Stimulated activated CD4-positive, alpha-beta T cell treated with anti-CD3 and anti-CD28 coated beads, Interleukin-4, amount 100 ng/mL, for 4 hours (primary cell): ENCODE measurements around the gene CCDC187.

Experiments
- DNase-seq, 2 experiments: peaks; one replicate each; pipeline ENCODE4 v3.0.0-alpha.2; 2020

The CCDC187 gene

DNA sequence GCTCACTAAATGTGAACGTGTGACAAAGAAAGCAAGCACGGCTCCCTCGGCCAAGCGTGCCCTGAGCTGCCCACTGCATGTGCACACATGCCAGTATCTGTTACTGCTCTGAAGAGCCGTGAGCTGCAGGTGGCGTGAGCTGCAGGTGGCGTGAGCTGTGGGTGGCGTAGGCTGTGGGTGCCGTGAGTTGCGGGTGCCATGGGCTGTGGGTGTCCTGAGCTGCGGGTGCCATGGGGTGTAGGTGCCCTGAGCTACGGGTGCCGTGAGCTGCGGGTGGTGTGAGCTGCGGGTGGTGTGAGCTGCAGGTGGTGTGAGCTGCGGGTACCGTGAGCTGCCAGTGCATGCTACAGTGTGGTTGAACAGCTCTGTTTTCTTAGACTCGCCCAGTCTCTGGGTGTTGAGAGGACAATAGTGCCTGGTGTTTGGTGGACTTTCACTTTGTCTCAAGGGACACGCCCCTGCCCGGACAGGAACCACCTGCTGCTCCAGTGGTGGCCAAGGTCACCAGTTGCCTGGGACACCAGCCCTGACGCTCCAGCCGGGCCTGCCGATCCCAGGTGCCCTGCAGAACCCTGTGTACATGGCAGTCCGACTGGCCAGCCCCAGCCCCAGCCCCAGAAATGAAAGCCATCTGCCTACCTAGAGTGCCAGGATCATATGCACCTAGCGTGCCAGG lies 6.7 kb downstream of the CCDC187 start:
- no peak for DNase-seq

- no peak for DNase-seq
Measured at GRCh38 chr9:136296434-136297015, 7.4 kb downstream of the CCDC187 start.

GRCh38 chr9:136295542-136296433 lies 8.1 kb downstream of the CCDC187 start:
- no peak for DNase-seq

GRCh38 chr9:136295055-136295454 lies 8.8 kb downstream of the CCDC187 start:
- no peak for DNase-seq

DNA sequence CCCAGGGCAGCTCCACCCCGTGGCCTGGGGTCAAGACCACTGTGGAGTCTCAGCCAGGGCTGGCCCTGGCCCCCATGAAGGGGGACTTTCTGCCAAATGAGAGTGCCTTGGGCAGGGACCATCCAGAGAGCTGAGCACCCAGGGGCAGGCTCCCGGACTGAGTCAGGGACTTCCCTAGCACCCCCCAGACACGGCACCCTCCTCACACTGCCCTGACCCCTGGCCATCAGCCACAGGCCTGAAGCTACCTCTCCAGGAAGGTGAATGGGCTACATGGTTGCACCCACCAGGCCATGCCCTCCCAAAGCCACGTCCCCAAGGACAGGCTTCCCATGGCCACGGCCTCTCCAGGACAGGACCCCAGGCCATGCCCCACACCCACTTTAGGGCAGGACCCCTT lies 9.5 kb downstream of the CCDC187 start:
- DNase-seq, result no peak

- DNase-seq, result no peak
Measured at GRCh38 chr9:136293476-136294077, 10.3 kb downstream of the CCDC187 start.

DNA sequence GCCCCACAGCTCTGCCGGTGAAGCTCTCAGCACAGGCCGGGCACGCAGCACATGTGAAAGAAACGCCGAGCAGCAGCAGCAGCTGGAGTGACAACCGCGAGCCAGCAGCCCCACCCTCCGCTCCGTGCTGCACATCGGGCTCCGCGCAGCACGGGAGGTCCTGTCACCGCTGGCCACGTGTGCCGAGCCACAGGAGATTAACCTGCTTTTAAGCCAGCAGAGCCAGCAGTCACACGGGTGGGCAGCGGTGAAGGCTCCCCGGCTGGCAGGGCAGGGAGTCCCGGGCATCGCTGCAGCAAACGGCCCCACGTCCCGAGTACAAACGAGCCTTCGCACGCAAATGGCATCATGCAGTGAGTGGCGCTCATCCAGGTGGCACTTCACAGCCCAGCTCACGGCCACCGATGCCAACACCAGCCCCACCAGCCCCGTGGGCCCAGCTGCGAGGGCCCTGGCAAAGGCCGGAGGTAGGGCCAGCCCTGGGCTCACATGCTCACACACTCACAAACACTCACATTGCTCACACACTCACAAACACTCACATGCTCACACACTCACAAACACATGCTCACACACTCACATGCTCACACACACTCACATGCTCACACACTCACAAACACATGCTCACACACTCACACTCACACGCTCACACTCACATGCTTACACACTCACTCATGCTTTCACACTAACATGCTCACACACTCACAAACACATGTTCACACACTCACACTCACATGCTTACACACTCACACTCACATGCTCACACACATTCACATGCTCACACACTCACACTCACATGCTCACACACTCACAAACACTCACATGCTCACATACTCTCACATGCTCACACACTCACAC lies 11.1 kb downstream of the CCDC187 start:
- DNase-seq, result no peak

DNA sequence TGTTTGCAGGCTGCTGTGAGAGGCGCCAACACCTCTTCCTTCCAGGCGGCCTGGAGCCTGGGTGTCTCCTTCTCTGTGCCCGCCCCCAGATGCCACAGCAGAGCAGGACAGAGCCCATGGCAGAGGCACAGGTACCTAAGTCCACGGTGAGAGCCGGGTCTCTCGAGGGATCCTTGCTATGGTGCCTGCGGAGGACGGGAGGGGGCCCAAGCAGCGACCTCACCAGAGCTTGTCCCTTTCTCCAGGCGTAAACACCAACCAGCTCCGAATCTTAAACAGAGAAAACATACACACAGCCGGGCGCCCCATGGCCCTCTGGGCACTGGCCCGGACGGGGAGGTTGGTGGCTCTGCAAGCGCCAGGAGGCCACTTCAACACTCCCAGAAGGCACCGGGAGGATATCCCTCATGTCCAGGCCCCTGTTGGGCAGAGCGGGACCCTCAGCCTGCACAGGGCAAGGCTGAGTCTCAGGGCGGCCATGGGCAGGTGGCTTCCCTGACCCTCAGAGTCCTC lies 11.8 kb downstream of the CCDC187 start:
- DNase-seq, result no peak

- no peak for DNase-seq
Measured at GRCh38 chr9:136291306-136292025, 12.4 kb downstream of the CCDC187 start.

DNA sequence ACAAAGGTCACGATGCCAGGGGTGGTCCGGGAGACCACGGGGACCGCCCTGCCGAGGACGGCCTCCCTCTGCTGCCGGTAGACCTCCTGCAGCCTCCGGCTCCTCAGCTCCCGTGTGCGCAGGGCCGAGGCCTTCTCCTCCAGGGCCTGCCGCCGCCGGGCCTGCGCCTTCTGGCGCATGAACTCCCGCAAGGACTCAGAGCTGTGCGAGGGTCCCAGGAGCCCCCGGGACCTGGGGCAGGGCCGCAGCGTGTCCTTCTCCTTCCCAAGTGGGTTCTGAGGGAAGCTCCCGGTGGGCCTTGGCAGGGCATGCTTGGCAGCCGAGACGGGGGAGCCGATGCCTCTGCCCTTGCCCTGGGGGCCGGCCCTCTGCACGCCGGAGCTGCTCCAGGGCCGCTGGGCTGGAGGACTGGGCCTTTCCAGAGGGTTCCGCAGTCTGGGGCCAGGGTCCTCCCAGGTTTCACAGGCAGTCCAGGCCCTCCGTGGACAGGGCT lies 13.3 kb downstream of the CCDC187 start:
- no peak for DNase-seq

DNA sequence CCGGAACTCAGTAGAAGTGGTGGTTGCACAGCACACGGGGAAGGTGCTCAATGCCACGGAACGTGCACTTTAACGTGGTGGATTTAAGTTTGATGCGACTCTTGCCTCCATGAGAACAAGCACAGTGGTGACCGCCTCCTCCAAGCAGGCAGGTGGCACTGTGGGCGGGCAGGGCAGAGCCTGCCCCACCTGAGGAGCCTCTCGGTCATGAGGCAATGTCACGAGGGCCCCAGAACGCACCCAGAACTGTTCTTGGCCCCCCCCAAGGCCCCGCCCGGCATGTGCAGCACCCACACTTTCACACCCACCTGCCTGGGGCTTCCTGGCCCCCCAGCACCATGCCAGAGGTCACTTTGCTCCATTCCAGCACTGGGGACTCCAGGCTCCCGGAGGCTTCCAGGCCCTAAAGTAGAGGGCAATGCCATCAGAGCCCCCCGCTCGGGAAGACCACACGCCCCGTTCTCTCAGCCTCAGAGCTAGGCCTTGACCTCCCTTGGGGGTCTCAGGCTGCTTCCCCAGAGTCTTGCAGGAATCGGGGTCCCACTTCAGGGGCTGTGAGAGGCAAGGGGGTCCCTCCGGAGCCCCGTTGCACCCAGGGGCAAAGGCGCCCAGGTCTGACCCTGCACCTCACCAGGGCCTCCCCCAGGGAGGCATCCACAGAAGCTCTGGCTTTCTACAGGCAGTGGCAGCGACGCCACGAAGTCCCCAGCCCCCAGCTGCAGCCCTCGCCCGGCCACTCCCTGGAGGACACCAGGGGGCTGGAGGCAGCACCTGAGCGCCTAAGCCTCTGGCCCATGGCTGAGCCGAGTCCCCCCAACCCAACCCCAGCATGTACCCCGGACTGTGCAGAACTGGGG lies 14.0 kb downstream of the CCDC187 start:
- no peak for DNase-seq

GRCh38 chr9:136287960-136288753 lies 15.7 kb downstream of the CCDC187 start:
- DNase-seq, result no peak

DNA sequence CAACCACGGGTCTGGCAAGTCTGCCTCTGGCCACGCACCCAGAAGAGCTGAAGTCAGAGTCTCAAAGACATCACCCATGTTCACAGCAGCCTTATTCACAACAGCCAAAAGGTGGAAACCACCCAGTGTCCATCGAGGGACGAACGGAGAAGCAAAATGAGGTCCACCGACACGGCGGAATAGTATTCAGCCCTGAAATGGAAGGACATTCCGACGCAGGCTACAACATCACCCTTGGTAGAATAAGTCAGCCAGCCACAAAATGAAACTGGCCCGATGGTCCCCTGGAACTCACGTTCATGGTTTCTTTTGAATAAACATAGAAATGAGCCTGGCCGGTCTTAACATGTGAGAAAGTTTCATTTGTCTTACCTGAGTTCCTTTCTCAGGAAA lies 16.9 kb downstream of the CCDC187 start:
- DNase-seq, result no peak

GRCh38 chr9:136286359-136286986 lies 17.4 kb downstream of the CCDC187 start:
- DNase-seq, result no peak

DNA sequence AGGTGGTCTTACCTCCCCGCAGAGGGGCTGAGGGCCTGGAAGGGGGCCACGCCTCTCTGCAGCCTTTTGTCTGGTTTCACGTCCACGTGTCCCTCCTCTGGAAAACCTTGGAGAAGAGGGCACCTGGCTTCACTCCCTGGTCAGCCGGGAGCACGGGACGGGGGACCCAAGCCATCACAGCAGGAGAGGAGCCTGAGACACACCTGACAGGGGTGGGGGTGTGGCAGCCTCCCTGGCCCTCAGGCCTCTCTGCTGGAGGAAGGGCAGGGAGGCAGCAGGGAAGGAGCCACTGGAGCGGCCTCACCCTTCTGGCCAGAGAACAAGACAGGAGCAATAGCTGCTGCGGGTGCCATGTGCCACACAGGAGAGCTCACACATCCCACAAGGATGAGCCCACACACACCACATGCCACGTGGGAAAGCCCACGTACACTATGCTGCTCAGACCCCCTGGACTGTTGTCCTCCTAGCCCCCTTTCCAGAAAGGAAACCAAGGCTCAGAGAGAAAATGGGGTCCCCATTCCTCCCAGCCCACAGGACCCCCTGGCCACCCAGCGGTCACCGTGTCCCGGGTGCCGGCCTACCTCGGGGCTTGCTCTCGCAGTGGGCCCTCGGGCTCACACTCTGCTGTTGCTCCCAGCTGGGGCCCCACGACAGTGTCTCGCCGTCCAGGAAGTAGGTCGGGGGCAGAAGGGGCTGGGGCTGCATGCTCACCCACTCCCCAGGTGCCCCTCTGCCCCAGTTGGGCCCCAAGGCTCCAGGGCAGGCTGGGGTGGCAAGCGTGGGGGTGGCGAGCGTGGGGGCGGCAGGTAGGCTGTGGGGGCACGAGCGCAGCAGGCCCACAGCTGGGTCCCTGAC lies 18.2 kb downstream of the CCDC187 start:
- DNase-seq, result no peak

GRCh38 chr9:136284951-136285350 lies 18.9 kb downstream of the CCDC187 start:
- DNase-seq, result no peak

DNA sequence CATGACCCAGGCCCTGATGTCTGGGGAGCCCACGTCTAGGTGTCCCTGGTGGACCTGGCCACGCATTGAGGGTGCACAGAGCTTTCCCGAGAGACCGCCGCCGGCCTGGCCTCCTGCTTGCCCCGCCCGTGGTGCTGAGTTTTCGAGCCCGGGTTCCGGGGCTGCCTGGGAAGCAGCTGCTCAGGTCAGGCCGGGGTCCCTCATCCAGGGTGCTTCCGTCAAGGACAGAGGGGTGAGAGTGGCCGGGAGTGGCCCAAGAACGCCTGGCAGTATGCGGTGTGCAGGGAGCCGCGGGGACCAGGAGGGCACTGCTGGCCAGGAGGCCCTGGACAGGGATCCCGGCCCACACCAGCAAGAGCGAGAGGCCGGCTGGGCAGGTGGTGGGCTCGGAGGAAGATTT lies 19.6 kb downstream of the CCDC187 start:
- no peak for DNase-seq
